GM12872 (cell line): Measurements from ENCODE around the gene NEAT1.

Source experiments
- TF ChIP-seq, protein P1 (sequence below): IDR thresholded peaks from 3 replicates; pipeline ENCODE4 v1.5.1; 2011; ENCODE audit warnings: low read depth, mild to moderate bottlenecking, low read length, moderate library complexity; ENCODE audit not compliant: insufficient read depth

Gene NEAT1

DNA sequence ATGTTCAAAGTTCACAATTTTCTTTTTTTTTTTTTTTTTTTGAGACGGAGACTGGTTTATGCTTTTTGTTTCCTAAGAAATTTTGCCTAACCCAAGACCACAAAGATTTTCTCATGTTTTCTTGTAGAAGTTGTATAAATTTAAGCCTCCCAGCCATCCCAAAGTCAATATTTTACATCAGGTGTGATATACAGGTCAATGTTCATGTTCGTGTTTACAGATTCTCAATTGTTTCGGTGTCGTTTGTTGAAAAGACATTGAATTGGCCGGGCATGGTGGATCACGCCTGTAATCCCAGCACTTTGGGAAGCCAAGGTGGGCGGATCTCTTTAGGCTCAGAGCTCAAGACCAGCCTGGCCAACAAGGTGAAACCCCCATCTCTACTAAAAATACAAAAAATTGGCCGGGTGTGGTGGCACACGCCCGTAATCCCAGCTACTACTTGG is 20.8 kb upstream of the NEAT1 start:
- TF ChIP-seq, protein P1, sequence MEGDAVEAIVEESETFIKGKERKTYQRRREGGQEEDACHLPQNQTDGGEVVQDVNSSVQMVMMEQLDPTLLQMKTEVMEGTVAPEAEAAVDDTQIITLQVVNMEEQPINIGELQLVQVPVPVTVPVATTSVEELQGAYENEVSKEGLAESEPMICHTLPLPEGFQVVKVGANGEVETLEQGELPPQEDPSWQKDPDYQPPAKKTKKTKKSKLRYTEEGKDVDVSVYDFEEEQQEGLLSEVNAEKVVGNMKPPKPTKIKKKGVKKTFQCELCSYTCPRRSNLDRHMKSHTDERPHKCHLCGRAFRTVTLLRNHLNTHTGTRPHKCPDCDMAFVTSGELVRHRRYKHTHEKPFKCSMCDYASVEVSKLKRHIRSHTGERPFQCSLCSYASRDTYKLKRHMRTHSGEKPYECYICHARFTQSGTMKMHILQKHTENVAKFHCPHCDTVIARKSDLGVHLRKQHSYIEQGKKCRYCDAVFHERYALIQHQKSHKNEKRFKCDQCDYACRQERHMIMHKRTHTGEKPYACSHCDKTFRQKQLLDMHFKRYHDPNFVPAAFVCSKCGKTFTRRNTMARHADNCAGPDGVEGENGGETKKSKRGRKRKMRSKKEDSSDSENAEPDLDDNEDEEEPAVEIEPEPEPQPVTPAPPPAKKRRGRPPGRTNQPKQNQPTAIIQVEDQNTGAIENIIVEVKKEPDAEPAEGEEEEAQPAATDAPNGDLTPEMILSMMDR: no peak

DNA sequence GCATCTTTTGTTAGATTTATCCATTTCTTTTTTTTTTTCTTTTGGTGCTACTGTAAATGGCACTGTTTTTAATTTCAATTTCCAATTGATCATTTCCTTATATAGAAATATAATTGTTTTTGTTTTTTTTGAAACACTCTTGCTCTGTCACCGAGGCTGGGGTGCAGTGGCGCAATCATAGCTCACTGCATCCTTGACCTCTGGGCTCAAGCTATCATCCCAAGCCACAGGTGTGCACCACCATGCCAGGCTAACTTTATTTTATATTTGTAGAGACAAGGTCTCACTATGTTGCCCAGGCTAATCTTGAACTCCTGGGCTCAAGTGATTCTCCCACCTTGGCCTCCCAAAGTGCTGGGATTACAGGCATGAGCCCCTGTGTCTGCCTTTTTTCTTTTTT is 19.8 kb upstream of the NEAT1 start:
- TF ChIP-seq, protein P1: no peak

DNA sequence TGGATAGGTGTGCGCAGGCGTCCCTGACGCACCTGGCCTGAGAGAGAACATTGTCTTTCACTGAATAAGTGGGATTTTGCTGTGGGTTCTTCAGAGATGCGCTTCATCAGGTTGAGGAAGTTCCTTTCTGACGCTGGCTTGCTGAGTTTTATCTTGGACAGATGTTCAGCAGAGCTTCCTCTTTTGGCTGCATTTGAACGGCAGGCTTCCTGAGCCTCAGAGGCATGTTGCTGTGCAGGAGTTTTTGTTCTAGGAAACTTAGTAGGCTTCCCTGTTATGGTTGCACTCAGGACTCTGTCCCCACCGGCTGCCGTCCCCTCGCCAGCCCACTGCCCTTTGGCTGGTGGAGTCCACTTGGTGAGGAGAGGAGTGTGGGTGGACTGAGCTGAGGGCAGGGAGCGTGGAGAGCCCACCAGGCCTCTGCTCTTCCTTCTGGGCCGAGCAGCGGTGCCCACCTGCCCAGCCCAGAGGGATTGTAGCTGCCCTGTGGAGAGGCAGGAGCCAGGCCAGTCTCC is 18.9 kb upstream of the NEAT1 start:
- TF ChIP-seq, protein P1: no peak

DNA sequence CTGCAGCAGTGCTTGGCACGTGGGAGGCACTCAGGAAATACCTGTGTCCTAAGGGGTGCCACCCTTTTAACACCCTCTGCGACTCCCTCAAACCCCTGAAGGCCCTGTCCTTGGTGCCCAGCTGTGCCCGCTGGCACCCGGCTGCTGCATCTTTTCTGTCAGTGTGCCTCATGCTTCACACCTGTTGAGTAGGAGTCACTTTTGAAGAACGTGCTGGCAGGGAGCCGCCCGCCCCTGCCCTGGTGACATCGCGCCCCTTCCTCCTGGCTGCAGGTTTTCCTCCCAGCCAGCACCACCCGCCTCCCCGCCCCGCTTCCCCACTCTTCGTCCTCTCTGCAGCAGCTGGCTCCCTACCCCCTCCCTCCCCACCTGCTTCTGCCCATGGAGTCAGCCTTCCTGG is 18.4 kb upstream of the NEAT1 start:
- TF ChIP-seq, protein P1: no peak

DNA sequence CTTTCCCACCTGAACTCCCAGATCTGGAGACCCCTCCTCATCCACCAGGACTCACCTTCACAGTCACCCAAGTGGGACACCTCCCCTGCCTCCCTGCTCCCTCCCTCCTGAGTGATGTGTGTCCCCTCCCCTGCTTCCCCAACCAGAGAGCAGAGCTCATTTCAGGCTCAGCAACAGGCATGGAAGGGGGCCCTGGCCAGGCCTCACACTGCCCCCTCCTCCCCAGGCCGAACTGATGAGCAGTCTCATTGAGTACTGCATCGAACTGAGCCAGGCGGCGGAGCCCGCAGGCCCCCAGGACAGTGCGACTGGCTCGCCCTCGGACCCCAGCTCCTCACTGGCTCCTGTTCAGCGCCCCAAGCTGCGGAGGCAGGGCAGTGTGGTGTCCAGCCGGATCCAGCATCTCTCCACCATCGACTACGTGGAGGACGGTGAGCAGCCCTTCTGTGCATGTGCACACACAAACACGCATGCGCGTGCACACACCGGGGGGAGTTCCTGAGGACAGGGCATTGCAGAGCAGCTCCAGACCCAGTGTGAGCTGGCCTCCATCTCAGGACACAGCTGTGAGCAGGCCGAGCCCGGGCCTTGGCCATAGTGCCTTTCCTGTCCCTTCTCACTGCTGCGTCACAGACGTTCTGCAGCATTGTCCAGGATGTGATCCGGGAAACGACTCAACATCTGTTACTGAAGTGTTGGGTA is 17.8 kb upstream of the NEAT1 start:
- TF ChIP-seq, protein P1: no peak

DNA sequence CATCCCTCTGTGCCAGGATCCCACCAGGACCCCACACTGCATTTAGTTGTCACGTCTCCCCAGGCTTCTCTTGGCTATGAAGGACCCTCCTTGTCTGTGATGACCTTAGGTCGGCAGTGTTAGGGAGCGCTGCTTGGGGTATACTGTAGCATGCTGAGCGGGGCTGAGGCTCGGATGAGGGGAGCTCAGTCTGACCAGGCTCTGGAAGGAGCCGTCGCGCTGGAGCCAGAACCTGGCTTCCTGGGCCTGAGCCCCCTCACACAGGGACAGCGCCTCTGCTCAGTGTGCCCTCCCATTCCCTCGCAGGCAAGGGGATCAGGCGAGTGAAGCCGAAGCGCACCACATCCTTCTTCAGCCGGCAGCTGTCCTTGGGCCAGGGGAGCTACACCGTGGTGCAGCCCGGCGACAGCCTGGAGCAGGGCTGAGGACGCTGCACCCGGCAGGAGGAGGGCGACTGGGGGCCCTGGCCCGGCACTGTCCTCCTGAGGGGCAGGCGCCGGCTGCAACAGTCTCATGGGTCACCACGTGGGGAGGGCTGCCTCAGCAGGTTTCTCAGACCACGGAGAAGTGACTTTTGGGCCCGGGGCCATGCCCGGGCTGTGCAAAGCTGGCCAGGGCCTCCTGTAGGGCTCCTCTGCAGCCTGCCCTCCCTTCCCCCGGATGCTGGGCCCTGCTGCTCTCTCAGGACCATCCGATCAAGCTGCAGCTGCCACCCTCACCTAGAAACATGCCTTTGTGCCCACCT is 11.5 kb upstream of the NEAT1 start:
- TF ChIP-seq, protein P1: no peak

DNA sequence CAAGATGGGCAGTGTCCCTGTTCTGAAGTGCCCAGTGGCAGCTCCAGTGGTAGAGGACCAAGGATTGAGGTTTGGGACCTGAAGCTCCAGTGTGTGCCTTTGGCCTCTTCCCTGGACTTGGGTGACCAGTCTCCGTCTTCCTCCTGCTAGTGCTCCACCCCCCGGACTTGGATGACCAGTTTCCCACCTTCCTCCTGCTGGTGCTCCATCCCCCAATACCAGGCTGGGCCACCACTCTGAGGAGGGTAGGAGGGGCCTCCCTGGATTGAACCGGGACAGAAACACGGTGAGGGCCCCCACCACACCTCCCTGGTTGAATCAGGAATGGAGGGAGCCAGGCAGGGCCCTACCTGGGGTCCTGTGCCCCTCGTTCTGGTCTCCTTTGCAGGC is 10.9 kb upstream of the NEAT1 start:
- TF ChIP-seq, protein P1: no peak
